SK-MEL-5 (cell line): Measurements from ENCODE around the gene UBA1. TPM values are rescaled to one million over a fixed set of nuclear protein-coding genes. Genes with fewer than 3 reads are reported as not detected.
A peak's percentile ranks its signal among the peaks of the same experiment; 100 is the strongest.

Experiments used
- DNase-seq: peaks from one replicate; pipeline ENCODE4 v3.0.0-alpha.2; 2016; ENCODE audit warnings: low read depth, low spot score
- in situ Hi-C: cut with HindIII; loops from 2 replicates; pipeline ENCODE4 v1.10.0; 2016; ENCODE audit warnings: low sequenced_read_pairs, high pct_unique_total_duplicates, low pct_unique_long_range_greater_than_20kb
- total RNA-seq: library from RNA; depleted of rRNA; stranded (reverse); fragments of >200 nt; shearing (Covaris generic); gene quantifications from 2 replicates; pipeline ENCODE4 v1.2.3, GENCODE V29; 2014

The UBA1 gene
- total RNA-seq, 1 experiment from 2014 or later = 169 TPM

- in situ Hi-C loops = no loop called here
- DNase-seq = no peak
Observed at GRCh38 chrX:47180346-47180745, 13.3 kb upstream of the UBA1 start.

- no peak for DNase-seq
- in situ Hi-C loops = no loop called here
Observed at GRCh38 chrX:47181301-47181700, 12.3 kb upstream of the UBA1 start.

DNA sequence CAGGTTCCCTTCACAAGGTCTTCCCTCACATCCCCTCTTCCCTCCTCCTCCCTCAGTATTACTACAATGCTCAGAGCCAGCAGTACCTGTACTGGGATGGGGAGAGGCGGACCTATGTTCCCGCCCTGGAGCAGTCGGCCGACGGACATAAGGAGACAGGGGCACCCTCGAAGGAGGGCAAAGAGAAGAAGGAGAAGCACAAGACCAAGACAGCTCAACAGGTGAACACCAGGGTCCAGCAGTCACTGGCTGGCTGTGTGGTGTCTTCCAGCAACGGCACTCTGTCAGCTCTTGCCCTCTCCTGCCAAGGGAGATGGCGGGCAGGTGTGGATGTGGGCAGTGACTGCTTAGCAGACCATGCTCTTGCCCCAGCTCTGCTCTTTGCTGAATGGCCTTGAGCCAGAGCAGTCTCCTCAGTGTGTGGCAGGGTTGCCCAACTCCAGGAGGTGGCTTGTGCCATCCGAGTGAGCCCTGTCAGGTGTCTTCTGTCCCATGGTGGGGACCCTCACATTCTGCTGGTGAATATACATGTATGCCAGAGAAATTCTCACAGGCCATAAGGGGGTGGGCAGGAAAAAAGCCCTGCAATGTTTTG lies 11.4 kb upstream of the UBA1 start:
- no peak for DNase-seq
- in situ Hi-C loops = no loop called here

DNA sequence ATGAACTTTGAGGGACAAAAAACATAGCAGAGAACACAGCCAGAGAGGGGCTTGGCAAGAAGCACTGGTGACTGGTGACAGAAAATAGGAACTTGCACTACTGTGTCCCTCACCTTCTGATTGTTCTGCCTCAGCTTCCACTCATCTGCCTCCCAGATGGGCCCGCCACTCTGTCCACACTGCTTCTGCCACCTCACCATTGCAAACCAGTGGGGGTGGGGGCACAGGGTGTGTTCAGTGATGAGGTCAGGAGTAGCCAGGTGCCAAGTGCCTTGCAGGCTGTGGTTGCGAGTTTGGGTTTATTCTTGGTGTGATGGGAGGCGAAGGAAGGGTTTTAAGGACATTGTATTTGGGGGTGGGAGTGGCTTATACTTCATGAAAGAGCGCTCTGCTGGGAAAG lies 9.1 kb upstream of the UBA1 start:
- DNase-seq = no peak
- in situ Hi-C loops = no loop called here

- no peak for DNase-seq
- in situ Hi-C loops = no loop called here
Observed at GRCh38 chrX:47185241-47185640, 8.4 kb upstream of the UBA1 start.

DNA sequence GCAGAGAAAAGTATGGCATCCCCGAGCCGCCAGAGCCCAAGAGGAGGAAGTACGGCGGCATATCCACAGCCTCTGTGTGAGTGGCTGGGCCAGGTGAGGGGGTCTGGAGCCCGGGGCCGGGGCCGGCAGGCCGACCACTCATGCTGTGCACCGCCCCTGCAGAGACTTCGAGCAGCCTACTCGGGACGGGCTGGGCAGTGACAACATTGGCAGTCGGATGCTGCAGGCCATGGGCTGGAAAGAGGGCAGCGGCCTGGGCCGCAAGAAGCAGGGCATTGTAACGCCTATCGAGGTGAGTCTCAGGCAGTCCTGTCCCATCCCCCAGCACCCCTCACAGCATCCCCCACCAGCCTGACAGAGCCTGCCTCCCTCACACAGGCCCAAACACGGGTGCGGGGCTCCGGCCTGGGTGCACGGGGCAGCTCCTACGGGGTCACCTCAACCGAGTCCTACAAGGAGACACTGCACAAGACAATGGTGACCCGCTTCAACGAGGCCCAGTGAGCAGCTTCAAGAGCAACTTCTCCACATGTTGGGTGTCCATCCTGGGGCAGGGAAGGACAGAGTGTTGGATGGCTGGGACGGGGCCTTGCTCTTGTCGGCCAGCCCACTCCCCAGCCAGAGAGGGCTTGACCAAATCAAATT lies 7.4 kb upstream of the UBA1 start:
- in situ Hi-C loops = no loop called here
- no peak for DNase-seq

- in situ Hi-C loops = no loop called here
- DNase-seq = no peak
Observed at GRCh38 chrX:47187106-47187677, 6.4 kb upstream of the UBA1 start.

- in situ Hi-C loops = no loop called here
- no peak for DNase-seq
Observed at GRCh38 chrX:47189906-47190305, 3.7 kb upstream of the UBA1 start.

- DNase-seq = peak; percentile 93
- in situ Hi-C loops = no loop called here
Observed at GRCh38 chrX:47190445-47191269, 3.0 kb upstream of the UBA1 start.

DNA sequence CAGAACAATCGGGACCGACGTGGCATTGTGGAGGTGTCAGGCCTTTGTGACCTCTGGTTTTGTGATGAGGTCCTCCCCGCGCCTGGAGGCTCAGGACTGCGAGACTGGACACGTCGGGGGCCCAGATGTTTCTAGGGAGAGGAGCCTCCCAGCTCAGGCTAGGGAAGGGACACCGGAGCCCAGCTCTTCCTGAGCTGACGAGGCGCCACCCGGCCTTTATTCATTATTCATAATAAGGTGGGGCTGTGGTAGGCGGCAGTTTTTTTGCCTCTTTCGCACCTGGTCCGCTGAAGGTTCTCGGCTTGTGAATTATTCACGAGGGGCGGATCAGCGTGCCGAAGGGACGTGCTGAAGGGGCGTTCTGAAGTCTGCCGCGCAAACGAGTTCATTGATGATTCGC lies 2.3 kb upstream of the UBA1 start:
- in situ Hi-C loops = no loop called here
- no peak for DNase-seq

- no peak for DNase-seq
- in situ Hi-C loops = no loop called here
Observed at GRCh38 chrX:47191806-47192401, 1.7 kb upstream of the UBA1 start.

DNA sequence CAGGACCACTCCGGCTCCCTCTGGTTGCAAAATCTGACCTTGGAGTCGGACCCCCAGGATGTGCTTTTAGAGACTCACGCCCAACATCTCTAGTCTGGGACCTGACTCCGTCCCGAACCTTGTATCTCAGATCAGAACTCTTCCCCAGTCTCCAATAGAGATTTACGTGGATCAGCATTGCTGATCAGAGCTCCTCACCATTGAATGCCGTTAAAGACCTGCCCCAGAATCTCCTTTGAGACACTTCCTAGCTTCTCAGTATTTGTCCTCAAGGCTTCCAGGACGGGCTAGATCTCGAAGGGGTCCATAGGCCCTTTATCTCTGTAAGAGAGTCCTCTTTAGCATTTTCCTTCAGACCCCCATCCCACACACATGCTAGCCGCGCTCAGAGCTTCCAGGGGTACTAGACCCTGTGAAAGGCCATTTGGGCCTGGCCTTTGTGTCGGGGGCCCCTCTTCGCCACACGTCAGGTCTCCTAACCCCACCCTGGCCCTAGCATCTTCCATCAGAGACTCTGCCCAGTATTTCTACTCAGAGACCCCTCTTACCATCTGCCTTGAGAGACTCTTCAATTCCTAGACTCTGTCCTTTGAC lies 662 bp downstream of the UBA1 start:
- no peak for DNase-seq
- in situ Hi-C loops = no loop called here

GRCh38 chrX:47196098-47196497 lies 2.5 kb downstream of the UBA1 start:
- DNase-seq = no peak
- in situ Hi-C loops = no loop called here

DNA sequence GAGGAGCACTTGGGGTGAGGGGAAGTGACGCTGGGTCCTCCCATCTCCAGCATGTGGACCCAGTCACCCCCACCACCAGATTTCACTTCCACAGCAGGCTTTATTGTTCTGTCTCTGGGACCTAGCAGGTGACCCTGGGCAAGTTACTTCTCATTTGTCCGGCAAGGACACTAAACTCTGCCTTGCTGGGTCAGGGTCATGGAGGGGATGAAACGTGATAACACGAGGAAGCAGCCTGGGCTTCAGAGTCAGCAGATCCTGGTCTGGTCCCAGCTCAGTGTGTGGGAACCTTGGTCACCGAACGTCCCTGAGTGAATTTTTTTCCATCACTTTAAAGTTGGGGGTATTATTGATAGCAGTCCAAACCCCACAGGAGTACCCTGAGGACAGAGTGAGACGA lies 3.9 kb downstream of the UBA1 start:
- in situ Hi-C loops = no loop called here

DNA sequence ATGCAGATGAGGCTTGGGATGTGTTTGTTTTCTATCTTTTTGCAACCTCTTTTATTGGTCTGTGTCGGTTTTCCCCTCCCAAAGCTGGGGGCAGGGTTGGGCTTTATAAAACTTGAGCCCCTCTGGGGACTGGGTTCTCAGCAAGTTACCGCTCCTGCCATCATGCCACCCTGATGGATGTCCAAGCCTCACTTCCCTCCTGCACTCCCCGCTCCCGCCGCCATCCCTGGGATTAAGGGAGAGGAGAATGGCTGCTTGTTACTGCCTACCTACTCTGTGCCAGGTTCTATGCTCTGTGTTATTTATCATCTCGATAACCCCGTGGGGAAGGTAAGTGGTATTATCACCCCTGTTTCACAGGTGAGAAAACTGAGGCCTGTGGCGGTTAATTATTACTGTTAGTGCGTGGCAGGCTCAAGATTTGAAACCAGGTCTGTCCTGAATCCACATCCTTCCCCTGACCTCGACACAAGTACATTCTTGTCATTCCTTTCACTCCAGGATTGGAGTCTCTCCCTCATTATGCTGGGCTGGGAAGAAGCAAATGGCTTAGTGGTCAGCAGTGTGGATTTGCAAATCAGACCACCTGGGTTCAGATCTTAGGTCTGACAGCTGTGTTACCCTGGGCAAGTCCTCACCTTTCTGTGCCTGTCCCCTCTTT lies 4.5 kb downstream of the UBA1 start:
- no peak for DNase-seq
- in situ Hi-C loops = no loop called here

More for the DNA sequence above, 3.9 kb downstream of the UBA1 start:
- DNase-seq = no peak

- DNase-seq = no peak
- in situ Hi-C loops = no loop called here
Observed at GRCh38 chrX:47198687-47199080, 5.1 kb downstream of the UBA1 start.

DNA sequence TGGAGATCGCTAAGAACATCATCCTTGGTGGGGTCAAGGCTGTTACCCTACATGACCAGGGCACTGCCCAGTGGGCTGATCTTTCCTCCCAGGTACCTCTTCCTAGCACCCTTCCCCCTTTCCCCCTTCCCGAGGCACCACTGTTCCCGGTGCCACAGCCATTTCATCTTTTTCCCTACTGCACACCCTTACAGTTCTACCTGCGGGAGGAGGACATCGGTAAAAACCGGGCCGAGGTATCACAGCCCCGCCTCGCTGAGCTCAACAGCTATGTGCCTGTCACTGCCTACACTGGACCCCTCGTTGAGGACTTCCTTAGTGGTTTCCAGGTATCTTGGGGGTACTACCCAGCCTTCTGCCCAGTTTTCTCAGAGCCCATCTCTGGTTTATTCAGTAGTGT lies 5.7 kb downstream of the UBA1 start:
- in situ Hi-C loops = no loop called here
- no peak for DNase-seq
